HG02798 (cell line): Measurements from ENCODE around the gene CYP4V2.
"Not testable (repeated sequence)": the region's sequence is repeated elsewhere in the genome, so short reads cannot be mapped to it uniquely, and the experiment has no call there.

Source experiments
- ATAC-seq: cut with Tn5 transposase; IDR thresholded peaks from one replicate; pipeline ENCODE4 v1.9.1; 2021; ENCODE audit warnings: mild to moderate bottlenecking; ENCODE audit not compliant: unreplicated experiment, poor library complexity

The CYP4V2 gene

GRCh38 chr4:186227221-186227620 lies 35.9 kb downstream of the CYP4V2 start, which contains the start of gene KLKB1:
KLKB1 (plus strand) TSS chr4:186227507; CDS start chr4:186228196, 689 bp downstream.
- ATAC-seq, result no peak

GRCh38 chr4:186227744-186228513 lies 36.6 kb downstream of the CYP4V2 start:
- no peak for ATAC-seq

- no peak for ATAC-seq
Observed at GRCh38 chr4:186228514-186228894, 37.1 kb downstream of the CYP4V2 start.

- no peak for ATAC-seq
Observed at GRCh38 chr4:186234367-186234766, 43.0 kb downstream of the CYP4V2 start.

- no peak for ATAC-seq
Observed at GRCh38 chr4:186236126-186236525, 44.8 kb downstream of the CYP4V2 start.

GRCh38 chr4:186240452-186240847 lies 49.1 kb downstream of the CYP4V2 start:
- no peak for ATAC-seq

- ATAC-seq, result no peak
Observed at GRCh38 chr4:186240848-186241491, 49.6 kb downstream of the CYP4V2 start.

GRCh38 chr4:186241616-186242015 lies 50.2 kb downstream of the CYP4V2 start:
- no peak for ATAC-seq

- not testable (repeated sequence) for ATAC-seq
Observed at GRCh38 chr4:186242031-186242430, 50.7 kb downstream of the CYP4V2 start.

GRCh38 chr4:186243331-186243730 lies 52.0 kb downstream of the CYP4V2 start:
- no peak for ATAC-seq

- no peak for ATAC-seq
Observed at GRCh38 chr4:186244835-186245234, 53.5 kb downstream of the CYP4V2 start.

- ATAC-seq, result not testable (repeated sequence)
Observed at GRCh38 chr4:186247062-186247752, 55.8 kb downstream of the CYP4V2 start.

GRCh38 chr4:186248643-186249042 lies 57.3 kb downstream of the CYP4V2 start:
- no peak for ATAC-seq

- no peak for ATAC-seq
Observed at GRCh38 chr4:186249785-186250754, 58.7 kb downstream of the CYP4V2 start.

GRCh38 chr4:186250760-186251159 lies 59.4 kb downstream of the CYP4V2 start:
- no peak for ATAC-seq

GRCh38 chr4:186255122-186255521 lies 63.8 kb downstream of the CYP4V2 start:
- no peak for ATAC-seq

- ATAC-seq, result no peak
Observed at GRCh38 chr4:186258216-186258811, 66.9 kb downstream of the CYP4V2 start.

GRCh38 chr4:186260117-186260503 lies 68.7 kb downstream of the CYP4V2 start:
- no peak for ATAC-seq
